ENCODE data around the gene GCH1. TPM values are rescaled to one million over a fixed set of nuclear protein-coding genes. Genes with fewer than 3 reads are reported as not detected.

The GCH1 gene
- total RNA-seq, 1 donor from 2014 or later: 1.6 TPM

DNA sequence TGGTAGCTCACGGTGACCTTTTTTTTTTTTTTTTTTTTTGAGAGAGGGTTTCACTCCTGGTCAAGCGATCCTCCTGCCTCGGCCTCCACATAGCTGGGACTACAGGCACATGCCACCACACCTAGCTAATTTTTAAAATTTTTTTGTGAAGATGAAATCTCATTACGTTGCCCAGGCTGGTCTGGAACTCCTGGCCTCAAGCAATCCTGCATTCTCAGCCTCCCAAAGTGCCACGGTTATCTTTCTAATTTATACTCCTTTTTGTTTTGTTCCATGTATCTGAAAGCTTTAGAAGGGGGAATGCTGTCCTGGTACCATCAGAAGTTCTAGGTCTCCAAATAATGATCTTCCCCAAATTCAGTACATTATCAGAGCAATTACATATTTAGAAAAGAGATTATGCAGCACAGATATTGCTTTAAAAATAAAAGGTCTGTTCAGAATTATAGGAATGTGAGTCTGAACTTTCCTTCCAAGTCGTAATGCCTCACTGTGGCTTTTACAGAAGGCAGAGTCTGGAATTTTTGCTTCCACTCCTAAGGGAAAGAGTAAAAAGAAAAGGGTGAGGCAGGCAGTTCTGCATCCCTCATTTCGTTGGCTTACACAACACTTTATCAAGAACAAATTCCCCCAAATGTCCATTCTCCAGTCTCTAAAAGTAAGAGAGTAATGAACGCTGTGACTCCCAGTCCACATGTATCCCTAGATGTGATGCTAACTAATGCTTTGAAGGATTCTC lies 73.0 kb downstream of the GCH1 start:
- no peak for DNase-seq (ENCODE audit: low spot score in 2 of 2)
- FAIRE-seq: no peak

DNA sequence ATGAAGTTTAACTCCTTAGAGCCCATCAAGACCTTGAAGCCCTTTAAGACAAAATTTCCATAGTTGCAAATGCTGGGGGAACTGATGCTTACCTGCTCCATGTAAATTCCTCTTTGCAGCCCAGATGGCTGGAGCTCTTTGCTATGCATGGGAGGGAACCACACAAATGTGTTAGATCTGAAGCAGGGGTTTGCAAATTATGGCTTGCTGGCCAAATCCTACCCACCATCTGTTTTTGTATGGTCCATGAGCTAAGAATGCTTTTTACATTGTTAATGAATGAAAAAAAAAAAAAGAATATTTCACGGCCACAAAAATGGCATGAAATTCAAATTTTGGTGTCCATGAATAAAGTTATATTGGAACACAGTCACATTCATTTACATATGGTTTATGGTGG lies 74.6 kb downstream of the GCH1 start:
- FAIRE-seq (no peak), DNase-seq (ENCODE audit: low spot score in 2 of 2) (no peak)

DNA sequence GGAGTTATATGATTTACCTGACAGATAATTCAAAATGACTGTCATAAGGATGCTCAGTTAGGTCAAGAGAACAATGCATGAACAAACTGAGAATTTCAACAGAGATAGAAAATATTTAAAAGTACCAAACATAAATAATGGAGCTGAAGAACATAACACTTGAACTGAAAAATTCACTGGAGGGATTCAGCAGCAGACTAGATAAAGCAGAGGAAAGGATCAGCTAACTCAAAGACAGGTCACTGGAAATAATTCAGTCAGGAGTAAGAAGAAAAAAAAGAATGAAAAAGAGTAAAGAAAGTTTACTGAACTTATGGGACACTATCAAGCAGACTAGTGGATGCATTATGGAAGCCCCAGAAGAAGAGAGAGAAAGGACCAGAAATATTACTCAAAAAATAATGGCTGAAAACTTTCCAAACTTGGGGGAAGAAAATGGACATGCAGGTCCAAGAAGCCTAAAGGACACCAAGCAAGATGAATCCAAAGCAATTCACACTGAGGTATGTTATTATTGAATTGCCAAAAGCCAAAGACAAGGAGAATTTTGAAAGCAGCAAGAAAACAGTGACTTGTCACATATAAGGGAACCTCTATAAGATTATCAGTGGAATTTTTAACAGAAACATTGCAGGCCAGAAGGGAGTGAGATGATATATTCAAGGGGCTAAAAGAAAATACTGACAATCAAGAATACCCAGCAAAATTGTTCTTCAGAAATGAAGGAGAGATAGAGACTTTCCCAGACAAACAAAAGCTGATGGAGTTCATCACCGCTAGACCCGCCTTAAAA lies 78.7 kb downstream of the GCH1 start:
- no peak for FAIRE-seq

DNA sequence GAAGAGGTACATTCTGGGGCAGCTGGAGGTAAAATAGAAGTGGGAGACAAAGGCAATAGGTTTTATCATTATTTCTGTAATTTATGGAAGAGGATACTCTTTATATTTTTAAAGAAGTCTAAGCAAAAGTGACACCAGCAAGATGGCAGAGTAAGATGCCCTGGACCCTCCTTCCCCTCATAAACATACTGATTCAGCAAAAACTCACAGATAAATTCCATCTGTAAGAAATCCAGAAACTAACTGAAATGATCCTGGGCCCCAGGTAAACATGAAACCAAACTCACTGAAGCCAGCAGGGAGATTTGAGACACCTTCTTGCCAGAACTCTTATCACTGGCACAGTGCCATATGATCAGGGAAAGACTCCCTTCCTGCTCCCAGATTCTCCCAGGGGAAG lies 79.9 kb downstream of the GCH1 start:
- no peak for DNase-seq (ENCODE audit: low spot score in 2 of 2)
- FAIRE-seq: no peak

More for the DNA sequence above, 78.7 kb downstream of the GCH1 start:
- DNase-seq (ENCODE audit: low spot score in 2 of 2): no peak

DNA sequence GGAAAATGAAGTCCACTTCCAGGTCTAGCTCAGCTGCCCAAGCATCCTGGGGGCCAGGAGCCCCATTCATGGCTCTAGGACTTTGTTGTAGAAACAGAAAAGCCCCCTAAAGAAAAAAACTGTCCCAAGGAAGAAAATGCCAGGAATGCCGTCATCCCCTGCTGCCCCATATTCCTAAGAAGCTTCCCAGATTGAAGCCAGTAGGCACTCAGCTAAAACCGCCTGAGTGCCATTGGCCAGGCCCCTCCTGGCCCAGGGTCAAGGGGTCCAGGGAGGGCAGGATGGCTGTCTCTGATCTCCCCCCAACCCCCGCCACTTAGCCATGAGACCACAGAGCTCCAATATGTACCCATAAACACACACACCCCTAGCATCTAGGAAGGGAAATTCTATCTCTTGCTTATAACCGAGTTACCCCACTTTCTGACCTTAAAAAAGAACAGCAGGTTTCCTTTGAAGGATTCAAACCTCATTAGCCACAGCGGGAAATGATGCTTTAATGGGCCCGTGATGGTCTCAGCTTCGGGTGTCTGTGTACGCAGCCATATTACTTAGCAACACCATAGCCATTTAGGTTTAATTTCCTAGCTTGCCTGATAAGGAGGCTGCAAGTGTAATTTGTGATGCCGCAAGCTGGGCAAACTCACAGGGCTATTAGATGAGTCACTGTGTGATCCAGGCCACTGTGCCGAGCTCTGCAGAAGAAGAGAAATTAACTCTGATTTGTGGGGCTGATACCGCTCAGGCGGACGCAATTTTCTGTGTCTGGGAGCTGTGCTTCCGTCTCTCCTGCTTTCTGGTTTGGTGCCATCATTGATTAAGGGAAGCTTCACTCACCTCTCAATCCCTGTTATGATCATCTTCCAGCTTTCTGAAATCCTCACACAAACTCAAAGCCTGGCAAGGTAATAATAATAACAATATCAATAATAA lies 84.2 kb downstream of the GCH1 start:
- FAIRE-seq: no peak

DNA sequence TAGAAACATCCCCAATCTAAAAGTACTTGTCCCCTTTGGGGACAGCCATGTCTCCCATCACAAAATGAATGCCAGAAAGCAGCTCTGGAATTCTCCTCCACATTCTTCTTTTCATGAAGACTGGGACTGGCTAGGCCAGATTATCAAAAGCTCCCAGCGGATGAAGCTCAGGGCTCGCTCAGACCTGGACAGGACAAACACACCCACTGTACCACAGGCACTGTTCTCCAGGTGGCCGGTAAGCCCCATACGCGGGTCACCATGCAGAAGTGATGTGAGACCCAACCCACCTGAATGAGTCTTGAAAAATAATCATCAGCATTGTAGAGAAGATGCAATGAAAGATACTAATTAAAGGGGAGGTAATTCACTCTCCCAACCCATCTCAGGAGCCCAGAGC lies 85.1 kb downstream of the GCH1 start:
- no peak for FAIRE-seq
- DNase-seq (ENCODE audit: low spot score in 2 of 2): no peak

More for the DNA sequence above, 84.2 kb downstream of the GCH1 start:
- DNase-seq (ENCODE audit: low spot score in 2 of 2): peak in 1 of 2 donors; percentile 22

DNA sequence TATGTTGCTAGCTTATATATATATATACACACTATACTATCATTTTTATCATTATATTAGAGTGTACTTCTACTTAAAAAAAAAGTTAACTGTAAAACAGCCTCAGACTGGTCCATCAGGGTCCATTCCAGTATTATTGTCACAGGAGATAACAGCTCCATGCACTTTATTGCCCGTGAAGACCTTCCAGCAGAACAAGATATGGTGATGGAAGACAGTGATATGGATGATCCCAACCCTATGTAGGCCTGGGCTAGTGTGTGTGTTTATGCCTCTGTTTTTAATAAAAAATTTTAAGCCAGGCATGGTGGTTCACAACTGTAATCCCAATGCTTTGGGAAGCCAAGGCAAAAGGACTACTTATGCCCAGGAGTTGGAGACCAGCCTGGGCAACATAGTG lies 86.2 kb downstream of the GCH1 start:
- no peak for FAIRE-seq
- DNase-seq (ENCODE audit: low spot score in 2 of 2): no peak

DNA sequence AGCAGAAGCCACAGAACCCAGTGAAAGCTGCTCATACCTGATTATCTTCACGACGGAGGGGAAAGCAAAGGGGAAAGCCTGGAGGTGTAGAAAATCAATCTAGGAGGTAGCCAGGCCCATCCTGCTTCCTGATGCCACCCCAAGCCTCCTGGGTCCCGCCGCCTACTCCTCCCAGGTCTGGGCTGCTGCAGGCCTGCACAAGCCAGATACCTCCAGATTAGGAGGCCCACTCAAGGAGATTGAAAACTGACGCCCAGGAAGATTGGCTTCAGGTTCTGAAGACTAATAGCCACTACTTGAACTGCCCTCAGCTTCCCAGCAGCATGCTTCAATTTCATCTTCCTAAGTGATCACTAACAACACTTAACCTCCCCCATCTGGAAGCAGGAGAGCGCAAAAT lies 87.1 kb downstream of the GCH1 start:
- DNase-seq (ENCODE audit: low spot score in 2 of 2): no peak
- no peak for FAIRE-seq

DNA sequence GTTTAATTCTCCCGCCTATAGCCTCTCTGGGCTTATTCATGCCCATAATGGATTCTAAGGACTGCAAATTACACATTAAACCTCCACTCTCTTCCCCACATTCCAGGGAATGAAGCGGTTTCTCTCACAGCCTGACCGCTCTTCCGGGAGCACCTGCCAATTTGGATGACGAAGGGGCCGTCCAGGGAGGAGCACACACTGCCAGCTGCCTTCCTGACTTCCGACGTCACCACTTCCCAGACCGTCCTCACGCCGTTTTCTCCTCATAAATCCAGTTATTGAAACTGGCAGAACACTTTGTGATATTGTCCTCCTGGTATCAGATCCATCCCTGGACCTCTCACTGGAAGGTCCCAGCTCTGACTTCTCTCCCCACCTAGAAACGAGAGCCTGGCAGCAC lies 87.6 kb downstream of the GCH1 start:
- DNase-seq (ENCODE audit: low spot score in 2 of 2) (no peak), FAIRE-seq (no peak)

DNA sequence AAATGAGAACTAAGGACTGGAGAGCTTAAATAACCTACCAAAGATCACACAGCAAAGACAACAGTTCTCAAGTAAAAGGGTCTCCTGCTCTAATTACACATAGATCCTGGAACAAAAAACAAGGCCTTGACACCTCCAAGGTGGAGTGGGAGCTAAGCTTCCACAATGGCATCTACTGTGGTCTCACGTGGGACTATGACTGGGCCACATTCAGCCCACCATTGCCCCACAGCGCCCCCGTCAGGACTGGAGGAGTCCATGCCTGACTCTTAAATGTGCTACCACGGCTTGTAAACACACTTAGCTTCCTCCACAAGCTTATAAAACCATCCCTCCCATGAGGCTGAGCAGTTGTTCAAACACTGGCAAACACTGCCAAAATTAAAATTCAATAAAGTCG lies 88.5 kb downstream of the GCH1 start:
- DNase-seq (ENCODE audit: low spot score in 2 of 2) (no peak), FAIRE-seq (no peak)

DNA sequence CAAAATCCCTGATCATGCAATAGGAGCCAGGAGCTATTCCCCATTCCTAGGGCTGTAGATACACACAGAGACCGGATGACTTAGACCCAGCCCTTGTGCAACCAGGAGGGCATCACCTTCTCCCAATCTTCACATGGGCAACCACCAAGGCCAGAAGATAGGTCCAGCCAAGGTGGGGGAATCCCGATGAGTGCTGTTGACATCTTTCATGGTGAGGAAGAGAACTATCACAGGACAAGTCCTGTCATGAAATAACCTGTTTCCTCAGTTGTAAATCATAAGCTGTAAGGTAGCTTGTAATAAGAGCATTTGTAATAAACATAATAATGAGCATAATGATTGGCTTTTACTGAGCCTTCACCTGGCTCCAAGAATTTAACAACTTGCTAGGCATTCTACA lies 89.5 kb downstream of the GCH1 start:
- FAIRE-seq (no peak), DNase-seq (ENCODE audit: low spot score in 2 of 2) (no peak)

DNA sequence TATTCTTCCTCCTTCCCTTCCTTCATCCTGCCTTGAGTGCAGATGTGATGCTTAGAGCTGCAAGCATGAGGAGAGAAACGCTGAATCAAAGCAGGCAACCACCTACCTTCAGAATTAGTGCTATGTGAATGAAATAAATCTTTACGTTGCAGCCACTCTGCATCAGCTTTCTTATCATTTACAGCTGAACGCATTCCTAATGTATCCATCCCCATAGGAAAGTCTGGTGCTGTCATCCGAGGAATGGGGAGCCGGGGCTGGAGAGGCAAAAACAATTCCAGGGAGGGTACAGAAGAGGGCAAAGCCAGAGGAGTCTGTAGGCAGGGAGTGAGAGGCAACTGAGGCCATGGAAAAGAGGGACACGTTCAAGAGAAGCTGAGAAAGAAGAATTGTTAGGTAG lies 90.0 kb downstream of the GCH1 start:
- FAIRE-seq (no peak), DNase-seq (ENCODE audit: low spot score in 2 of 2) (no peak)

DNA sequence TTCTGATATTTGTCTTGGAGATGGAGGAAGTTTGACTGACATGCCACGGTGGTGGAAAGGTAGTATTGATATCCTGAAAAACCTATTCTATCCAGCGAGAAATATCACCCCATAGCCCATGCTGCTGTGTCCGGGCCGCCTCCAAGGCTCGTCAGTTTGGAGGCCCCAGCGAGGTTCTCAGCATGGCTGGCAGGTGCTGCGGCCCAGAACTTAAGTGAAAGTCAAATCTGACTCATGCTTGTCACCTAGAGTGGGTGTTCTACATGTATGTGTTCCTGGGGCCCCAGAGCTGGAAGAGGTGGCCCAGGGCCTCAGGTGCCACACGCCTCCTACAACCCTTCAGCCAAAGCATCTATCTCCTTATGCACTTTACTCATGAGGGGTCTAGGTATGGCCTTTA lies 92.9 kb downstream of the GCH1 start:
- no peak for DNase-seq (ENCODE audit: low spot score in 2 of 2)
- no peak for FAIRE-seq

DNA sequence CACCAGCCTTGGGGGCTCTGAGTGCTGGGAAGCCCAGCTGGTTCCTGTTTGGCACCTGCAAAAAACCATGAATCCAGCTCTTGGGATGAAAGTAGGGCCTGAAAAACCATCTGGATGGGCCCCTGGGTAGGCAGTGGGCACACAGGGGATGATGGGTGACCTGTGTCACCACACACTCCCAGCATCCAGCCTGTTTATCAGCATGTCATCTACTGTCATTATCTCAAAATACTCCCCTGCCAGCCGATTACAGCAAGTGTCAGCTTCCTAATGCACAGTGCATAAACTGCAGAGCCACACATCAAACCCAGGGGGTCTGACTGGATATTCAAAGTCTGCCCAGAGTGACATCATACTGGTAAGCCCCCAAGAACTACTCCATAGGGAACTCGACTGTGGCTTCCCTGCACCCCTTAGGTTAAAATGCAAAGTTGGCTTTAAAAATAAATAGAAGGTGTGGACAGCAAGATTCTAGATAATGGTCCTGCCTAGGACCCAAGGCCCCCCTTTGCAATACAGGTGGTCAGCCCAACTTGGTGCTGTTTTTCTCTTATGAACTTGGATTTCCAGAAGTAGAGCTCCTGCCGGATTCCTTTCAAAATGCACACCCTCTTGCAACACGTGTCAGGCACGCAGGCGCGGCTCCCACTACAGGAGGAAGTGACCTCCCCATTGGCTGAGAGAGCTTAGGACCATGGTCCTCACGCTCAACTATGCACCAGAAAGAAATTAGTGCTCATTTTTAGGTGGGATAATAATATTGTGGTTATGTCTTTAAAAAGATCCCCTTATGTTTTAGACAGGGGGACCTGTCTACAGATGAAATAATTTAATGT lies 94.1 kb downstream of the GCH1 start:
- DNase-seq (ENCODE audit: low spot score in 2 of 2) (no peak), FAIRE-seq (no peak)

DNA sequence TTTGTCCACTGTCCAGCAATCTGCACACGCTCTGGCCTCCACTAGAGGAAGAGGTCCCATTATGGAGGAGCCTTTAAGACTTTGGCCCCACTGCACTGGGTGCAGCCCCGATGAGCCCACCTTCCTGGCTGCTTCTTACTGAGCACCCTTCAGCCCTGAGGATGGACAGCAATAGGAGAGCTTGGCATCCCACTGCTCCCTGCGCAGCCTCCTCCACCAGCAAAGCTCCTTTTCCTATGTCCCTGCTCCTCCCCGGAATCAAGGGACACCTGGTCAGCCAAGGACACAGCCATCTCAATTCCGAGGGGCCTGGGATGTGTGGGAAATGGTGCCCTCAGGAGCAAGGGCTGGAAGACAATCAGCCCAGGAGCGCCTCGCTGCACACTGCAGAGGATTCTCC lies 94.7 kb downstream of the GCH1 start:
- DNase-seq (ENCODE audit: low spot score in 2 of 2) (no peak), FAIRE-seq (no peak)

DNA sequence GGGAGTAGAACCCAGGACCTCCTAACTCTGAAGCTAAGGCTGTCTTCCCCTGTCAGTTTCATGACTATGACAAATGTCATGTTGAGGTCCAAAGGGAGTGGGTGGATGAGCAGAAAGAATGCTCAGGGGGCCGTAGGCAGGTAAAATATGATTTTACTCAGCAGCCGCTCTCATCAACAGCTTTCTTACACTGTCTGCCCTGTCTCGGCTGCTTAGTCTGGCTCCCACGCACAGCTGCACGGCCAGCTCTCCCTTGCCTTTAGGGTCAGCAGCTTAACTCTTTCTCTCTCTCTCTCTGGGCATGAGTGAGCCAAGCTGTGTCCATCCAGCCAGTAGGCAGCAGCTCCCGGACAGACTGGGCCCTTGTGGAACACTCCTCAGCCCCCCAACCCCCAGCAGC lies 95.2 kb downstream of the GCH1 start:
- DNase-seq (ENCODE audit: low spot score in 2 of 2): no peak
- no peak for FAIRE-seq

DNA sequence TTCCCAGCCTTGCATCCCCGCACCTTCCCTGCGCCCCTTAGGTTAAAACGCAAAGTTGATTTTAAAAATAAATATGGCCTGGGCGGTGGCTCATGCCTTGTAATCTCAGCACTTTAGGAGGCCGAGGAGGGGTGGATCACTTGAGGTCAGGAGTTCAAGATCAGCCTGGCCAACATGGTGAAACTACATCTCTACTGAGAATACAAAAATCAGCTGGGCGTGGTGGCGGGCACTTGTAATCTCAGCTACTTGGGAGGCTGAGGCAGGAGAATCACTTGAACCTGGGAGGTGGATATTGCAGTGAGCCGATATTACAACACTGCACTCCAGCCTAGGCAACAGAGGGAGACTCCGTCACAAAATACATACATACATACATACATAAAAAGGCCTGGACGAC lies 96.0 kb downstream of the GCH1 start:
- no peak for FAIRE-seq

DNA sequence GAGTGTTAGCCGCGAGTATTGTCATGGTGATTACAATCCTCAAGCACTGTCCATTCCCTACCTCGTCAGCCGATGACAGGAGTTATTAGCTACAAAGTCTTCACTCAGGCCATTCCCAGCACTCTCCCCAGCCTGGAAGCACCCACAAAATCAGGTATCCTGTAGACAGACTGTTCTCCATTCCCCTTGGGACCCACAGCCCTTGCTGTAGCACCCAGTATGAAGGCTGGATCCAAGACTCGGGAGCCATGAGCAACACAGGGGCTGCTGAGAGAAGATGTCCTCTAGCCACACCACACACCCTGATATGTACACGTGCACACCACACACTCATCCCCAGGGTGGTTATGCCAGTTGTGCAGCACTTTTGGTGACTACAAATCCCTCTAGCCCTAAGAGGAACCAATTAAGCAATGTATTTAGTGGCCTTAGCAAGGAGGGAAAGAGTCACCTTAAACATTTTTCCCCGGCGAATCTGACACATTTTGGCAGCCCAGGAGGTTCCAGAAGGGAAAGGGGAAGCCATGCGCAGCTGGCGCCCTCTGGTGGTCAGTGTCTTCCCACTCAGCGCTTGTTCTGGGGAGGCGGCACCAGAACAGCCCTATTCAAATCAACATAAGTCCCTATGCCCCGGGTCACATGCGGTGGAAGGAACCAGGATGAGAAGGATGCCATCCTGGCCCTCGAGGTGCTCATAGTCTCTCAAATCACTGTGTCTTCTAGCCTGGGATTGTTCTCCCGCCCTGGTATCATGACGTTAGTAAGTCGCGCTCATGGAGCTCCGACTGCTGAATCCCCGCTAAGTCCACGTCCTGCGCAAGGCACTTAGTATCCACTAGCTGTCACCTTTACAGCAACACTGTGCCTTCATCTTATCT lies 96.9 kb downstream of the GCH1 start:
- DNase-seq (ENCODE audit: low spot score in 2 of 2): peak; percentile 24 to 76
- no peak for FAIRE-seq

More for the DNA sequence above, 96.0 kb downstream of the GCH1 start:
- DNase-seq (ENCODE audit: low spot score in 2 of 2): no peak

DNA sequence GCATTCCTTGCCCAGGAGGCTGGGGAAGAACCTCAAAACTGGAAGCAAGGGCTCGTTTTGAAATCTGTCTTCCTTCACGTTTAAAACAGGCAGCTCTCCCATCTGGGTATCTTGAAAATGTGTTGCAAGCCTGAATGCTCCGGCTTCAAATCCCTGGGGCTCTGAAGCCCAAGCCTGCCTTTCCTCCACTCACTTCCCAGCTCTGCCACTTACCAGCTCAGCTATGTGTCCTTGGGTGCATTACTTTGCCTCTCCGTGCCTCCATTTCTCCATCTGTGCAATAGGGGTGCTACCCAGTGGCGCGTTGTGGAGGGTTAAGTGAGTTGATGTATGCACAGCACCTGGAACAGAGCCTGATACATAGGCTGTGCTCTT lies 97.6 kb downstream of the GCH1 start:
- no peak for DNase-seq (ENCODE audit: low spot score in 2 of 2)
- FAIRE-seq: no peak
